RWPE1 (cell line): ENCODE results near the gene CST6.

Experiments
- CTCF ChIA-PET: fragments of 350-600 bp; sonication (Branson Sonifier 250); formaldehyde crosslinking; extraction: SDS; loops from one replicate; lab custom pipeline; 2021; lab: Yijun Ruan, JAX
- POLR2A ChIA-PET: fragments of 400-600 bp; formaldehyde crosslinking; extraction: SDS; loops from one replicate; lab custom pipeline; 2020; ENCODE audit warnings: antibody characterized with exemption; ENCODE audit not compliant: low non-redundant PET; lab: Yijun Ruan, JAX
- DNase-seq: peaks from one replicate; pipeline ENCODE4 v3.0.0; 2012; ENCODE audit warnings: low spot score
- H3K27ac ChIP-seq: fragments of 450-650 bp; 2 replicates; pipeline ENCODE4 v1.5.1; 2017
- TF ChIP-seq, protein P1 (sequence below): fragments of 450-650 bp; conservative IDR thresholded peaks from 2 replicates; pipeline ENCODE4 v1.5.1; 2017; ENCODE audit warnings: low read depth, mild to moderate bottlenecking

Gene CST6

GRCh38 chr11:65977621-65978390 is 34.0 kb upstream of the CST6 start:
- CTCF ChIA-PET = interaction anchor here (0.9 kb wide), 1 partner anchor 93 kb away, joined by 6 read pairs; no protein-coding TSS in a partner anchor
- H3K27ac ChIP-seq = peak overlapping the region; percentile 35
- POLR2A ChIA-PET = no interaction called here
- TF ChIP-seq, protein P1, sequence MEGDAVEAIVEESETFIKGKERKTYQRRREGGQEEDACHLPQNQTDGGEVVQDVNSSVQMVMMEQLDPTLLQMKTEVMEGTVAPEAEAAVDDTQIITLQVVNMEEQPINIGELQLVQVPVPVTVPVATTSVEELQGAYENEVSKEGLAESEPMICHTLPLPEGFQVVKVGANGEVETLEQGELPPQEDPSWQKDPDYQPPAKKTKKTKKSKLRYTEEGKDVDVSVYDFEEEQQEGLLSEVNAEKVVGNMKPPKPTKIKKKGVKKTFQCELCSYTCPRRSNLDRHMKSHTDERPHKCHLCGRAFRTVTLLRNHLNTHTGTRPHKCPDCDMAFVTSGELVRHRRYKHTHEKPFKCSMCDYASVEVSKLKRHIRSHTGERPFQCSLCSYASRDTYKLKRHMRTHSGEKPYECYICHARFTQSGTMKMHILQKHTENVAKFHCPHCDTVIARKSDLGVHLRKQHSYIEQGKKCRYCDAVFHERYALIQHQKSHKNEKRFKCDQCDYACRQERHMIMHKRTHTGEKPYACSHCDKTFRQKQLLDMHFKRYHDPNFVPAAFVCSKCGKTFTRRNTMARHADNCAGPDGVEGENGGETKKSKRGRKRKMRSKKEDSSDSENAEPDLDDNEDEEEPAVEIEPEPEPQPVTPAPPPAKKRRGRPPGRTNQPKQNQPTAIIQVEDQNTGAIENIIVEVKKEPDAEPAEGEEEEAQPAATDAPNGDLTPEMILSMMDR = no peak
- no peak for DNase-seq

DNA sequence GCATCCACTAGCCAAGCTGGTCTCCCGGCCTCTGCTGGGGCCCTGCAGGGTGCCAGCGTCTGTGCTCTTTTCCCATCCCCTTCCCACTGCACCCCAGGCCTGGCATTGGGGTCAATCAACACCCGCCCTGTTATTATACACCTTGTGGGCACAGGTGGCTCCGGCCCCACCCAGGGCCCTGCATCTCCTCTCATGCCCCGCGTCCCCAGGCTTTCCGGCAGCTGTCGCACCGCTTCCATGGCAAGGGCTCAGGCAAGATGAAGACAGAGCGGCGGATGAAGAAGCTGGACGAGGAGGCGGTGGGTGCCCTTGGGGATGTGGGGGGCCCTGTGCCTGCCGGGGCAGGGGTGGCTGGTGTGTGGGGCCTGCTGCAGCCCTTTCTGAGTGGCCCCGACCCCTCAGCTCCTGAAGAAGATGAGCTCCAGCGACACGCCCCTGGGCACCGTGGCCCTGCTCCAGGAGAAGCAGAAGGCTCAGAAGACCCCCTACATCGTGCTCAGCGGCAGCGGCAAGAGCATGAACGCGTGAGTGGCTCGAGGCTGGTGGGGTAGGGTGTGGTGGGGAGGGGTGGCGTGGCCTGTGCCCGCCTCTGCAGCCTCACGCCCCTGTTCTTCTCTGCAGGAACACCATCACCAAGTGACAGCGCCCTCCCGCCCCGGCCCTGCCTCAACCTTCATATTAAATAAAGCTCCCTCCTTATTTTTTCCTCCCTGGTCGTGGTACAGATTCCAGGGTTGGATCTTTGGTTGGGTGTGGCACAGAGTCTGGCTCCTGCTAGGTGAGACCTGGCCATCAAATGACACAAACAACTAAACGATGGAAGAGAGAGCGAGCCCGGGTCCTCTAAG is 33.2 kb upstream of the CST6 start:
- ChIA-PET CTCF (interaction anchor here (0.5 to 0.9 kb wide), 2 partner anchors 94 to 205 kb away, joined by 3 to 6 read pairs; no protein-coding TSS in a partner anchor), POLR2A (no interaction called here)
- TF ChIP-seq, protein P1 = no peak
- H3K27ac ChIP-seq = peak overlapping the region; percentile 38; the same call in 1 of the 2 replicates
- no peak for DNase-seq

DNA sequence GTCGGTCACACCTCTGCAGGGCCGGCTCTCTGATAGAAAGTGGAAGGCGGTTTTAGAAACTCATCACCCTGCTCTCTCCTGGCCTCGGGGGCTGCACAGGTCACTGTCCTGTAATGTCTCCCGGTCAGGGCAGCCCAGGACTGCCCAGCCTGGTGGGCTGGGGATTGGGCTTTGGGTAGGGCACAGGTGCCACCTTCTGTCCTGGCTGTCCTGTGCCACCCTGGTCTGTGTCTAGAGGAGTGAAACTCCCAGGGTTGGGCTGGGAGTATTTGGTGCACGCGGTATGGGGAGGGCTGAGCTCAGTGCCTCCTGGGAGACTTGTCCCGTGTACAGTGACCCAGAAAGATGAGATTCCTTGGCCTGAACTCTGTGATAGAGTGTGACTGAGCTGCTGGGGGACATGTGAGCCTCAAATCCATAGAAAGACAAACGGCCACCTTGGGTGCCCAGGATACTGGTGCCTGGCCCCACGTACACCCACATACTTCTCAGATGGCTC is 32.5 kb upstream of the CST6 start:
- H3K27ac ChIP-seq = peak overlapping the region; percentile 38
- TF ChIP-seq, protein P1 = no peak
- POLR2A ChIA-PET = no interaction called here
- DNase-seq = no peak
- CTCF ChIA-PET = no interaction called here

GRCh38 chr11:65981101-65981740 is 30.6 kb upstream of the CST6 start:
- DNase-seq = no peak
- peak overlapping the region; percentile 15; the same call in 1 of the 2 replicates for H3K27ac ChIP-seq
- CTCF ChIA-PET = interaction anchor here (1.5 kb wide), 1 partner anchor 93 kb away, joined by 3 read pairs; the partner anchor contains the start of gene FIBP
- TF ChIP-seq, protein P1 = no peak
- POLR2A ChIA-PET = no interaction called here

GRCh38 chr11:65981972-65982823 is 29.6 kb upstream of the CST6 start:
- no peak for DNase-seq
- no peak overlapping the region for H3K27ac ChIP-seq
- POLR2A ChIA-PET = no interaction called here
- CTCF ChIA-PET = interaction anchor here (0.6 to 1.3 kb wide), 2 partner anchors 8 to 98 kb away, joined by 3 to 5 read pairs; no protein-coding TSS in a partner anchor
- TF ChIP-seq, protein P1 = no peak
